ENCODE results near the gene GMEB2. TPM values are rescaled to one million over a fixed set of nuclear protein-coding genes. Genes with fewer than 3 reads are reported as not detected.

Gene GMEB2
- total RNA-seq, 1 experiment from 2014 or later, result 14.3 TPM

GRCh38 chr20:63661108-63661507 is 34.2 kb upstream of the GMEB2 start:
- H3K4me3 Mint-ChIP-seq, result no peak overlapping the region
- Histone ChIP-seq H3K23ac (ENCODE audit: insufficient read length, low read depth, low read length) (no peak overlapping the region), H3K79me2 (ENCODE audit: insufficient read depth, low read length) (no peaks in the 10 kb centered on the region), H3K18ac (ENCODE audit: insufficient read length, low read depth, low read length) (no peak overlapping the region), H2AK5ac (ENCODE audit: insufficient read length, low read length) (no peak overlapping the region), H3K9ac (ENCODE audit: extremely low read depth, insufficient read length, low read length) (no peak overlapping the region), H2BK120ac (ENCODE audit: low read depth, low read length, poor library complexity, severe bottlenecking) (no peak overlapping the region), H3K4ac (ENCODE audit: low read depth, low read length) (no peak overlapping the region), H3K56ac (ENCODE audit: insufficient read length, low read depth, low read length) (no peak overlapping the region), H4K5ac (ENCODE audit: insufficient read length, low read depth, low read length) (no peak overlapping the region), H2BK12ac (ENCODE audit: insufficient read length, low read depth, low read length) (no peak overlapping the region), H4K91ac (ENCODE audit: insufficient read length, low read depth, low read length) (no peak overlapping the region), H2BK20ac (ENCODE audit: low read depth, low read length, poor library complexity, severe bottlenecking) (no peak overlapping the region), H3K27ac (ENCODE audit: insufficient read length, low read depth, low read length) (no peak overlapping the region), H4K8ac (replicated peaks; ENCODE audit: insufficient read length, low read depth, low read length) (no peak overlapping the region), H3K14ac (ENCODE audit: insufficient read depth, low read length) (no peak overlapping the region), H2BK5ac (ENCODE audit: insufficient read length, low read length) (no peak overlapping the region), H3K4me2 (ENCODE audit: insufficient read depth, insufficient read length, low read length) (no peak overlapping the region), H2AFZ (ENCODE audit: low read length) (no peak overlapping the region), H3K9me3 (ENCODE audit: control insufficient read depth, low read depth, low read length) (no peaks in the 10 kb centered on the region), H2BK15ac (ENCODE audit: low read depth, low read length) (no peak overlapping the region), H3K79me1 (ENCODE audit: insufficient read depth, low read depth, low read length, poor library complexity, severe bottlenecking) (no peaks in the 10 kb centered on the region), H3K4me1 (ENCODE audit: insufficient read depth, low read length) (no peaks in the 10 kb centered on the region; the same call in 1 of the 2 replicates), H3K27me3 (ENCODE audit: insufficient read depth, low read length) (no peaks in the 10 kb centered on the region; the same call in 1 of the 2 replicates), H3T11ph (ENCODE audit: low read length) (no peak overlapping the region), H4K20me1 (ENCODE audit: control insufficient read depth, insufficient read depth, insufficient read length) (no peaks in the 10 kb centered on the region), H3K23me2 (ENCODE audit: insufficient read length, low read depth, low read length, poor library complexity, severe bottlenecking) (peaks cover 7% of the 10 kb centered on the region)
- no peaks in the 10 kb centered on the region for H3K27me3 Mint-ChIP-seq (ENCODE audit: low read depth)
- H3K27ac Mint-ChIP-seq, result no peak overlapping the region
- WGBS (ENCODE audit: extremely low coverage, insufficient read length, low lambda C conversion rate), result no CpG with 5 or more reads among the region's 22 CpGs
- DNase-seq, result no peak
- no peak for TF ChIP-seq CTCF (conservative IDR thresholded peaks at IDR 0.05)
- H3K36me3 Mint-ChIP-seq (ENCODE audit: insufficient read depth in 1 of 3, low read depth in 3 of 3), result peaks cover 16 to 42% (median 33%) of the 10 kb centered on the region in 3 experiments
- H3K4me1 Mint-ChIP-seq, result peaks cover 7 to 20% of the 10 kb centered on the region in 2 experiments
- no peaks in the 10 kb centered on the region for H3K9me3 Mint-ChIP-seq
